ENCODE data around the gene SDC4.

DNA sequence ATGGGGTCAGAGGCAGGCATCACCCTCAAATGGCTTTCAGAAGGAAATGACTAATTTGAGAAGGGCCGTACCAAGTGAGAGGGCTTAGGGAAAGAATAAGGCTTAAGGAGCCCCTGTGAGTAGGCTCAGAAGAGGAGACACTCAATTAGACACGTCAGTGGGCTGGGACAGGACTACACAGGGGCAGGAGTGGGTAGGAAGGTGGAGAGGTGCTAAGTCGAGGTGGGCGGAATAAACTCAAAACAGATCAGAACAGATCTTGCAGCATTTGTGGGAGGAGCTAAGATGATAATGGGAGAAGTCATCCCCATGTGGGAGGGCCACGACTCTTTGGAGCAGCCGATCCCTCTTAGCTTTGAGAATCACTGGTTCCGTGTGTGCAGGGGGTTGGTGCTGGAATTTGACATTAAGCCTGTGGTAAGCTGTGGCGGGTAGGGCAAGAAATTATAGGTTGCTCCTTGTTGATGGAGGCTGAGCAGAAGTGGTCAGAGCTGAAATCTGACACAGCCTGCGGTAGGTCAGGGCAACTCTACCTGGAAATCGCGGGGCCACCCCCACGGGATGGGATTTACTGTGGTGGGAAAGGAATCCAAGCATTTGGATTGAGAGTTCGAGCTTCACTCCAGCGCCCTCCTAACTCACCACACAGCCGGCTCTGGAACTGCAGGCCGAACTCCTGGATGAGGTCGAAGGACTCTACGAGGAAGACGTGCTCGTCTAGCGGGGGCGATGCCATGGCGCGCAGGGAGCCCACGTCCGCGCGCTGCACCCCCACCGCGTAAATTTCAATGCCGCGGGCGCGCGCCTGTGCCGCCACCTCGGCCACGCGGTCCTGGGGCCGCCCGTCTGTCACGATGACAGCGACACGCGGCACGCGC, 44.4 kb downstream of the SDC4 start:
- TF ChIP-seq, protein P1, sequence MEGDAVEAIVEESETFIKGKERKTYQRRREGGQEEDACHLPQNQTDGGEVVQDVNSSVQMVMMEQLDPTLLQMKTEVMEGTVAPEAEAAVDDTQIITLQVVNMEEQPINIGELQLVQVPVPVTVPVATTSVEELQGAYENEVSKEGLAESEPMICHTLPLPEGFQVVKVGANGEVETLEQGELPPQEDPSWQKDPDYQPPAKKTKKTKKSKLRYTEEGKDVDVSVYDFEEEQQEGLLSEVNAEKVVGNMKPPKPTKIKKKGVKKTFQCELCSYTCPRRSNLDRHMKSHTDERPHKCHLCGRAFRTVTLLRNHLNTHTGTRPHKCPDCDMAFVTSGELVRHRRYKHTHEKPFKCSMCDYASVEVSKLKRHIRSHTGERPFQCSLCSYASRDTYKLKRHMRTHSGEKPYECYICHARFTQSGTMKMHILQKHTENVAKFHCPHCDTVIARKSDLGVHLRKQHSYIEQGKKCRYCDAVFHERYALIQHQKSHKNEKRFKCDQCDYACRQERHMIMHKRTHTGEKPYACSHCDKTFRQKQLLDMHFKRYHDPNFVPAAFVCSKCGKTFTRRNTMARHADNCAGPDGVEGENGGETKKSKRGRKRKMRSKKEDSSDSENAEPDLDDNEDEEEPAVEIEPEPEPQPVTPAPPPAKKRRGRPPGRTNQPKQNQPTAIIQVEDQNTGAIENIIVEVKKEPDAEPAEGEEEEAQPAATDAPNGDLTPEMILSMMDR (optimal IDR thresholded peaks at IDR 0.05 in 1 of 3, IDR thresholded peaks at IDR 0.05 in 1 of 3, conservative IDR thresholded peaks at IDR 0.05 in 1 of 3; ENCODE audit: extremely low read depth in 1 of 3, insufficient read depth in 2 of 3, low read length in 3 of 3), result no peak
- no peak for TF ChIP-seq EZH2 (IDR thresholded peaks at IDR 0.05; ENCODE audit: low read length)
